Kidney (tissue), 14 donors: Measurements from ENCODE around the gene OLFML2B. TPM values are rescaled to one million over a fixed set of nuclear protein-coding genes. Genes with fewer than 3 reads are reported as not detected.

Experiments used
- DNase-seq, 5 donors: peaks; one replicate each; pipeline ENCODE4 v3.0.0-alpha.2; 2013 to 2020
- FAIRE-seq: peaks from 2 replicates; lab custom pipeline; 2012; peaks lifted over from hg19 to GRCh38; lab: Jason Lieb, UNC
- H3K27ac ChIP-seq, 2 donors: one replicate each; pipeline ENCODE4 v1.7.0; 2013; ENCODE audit warnings: low read depth in 2 of 2, low read length in 2 of 2, inconsistent platforms in 1 of 2
- H3K27me3 ChIP-seq: one replicate; pipeline ENCODE4 v1.7.1; 2013; ENCODE audit warnings: low read length, inconsistent platforms; ENCODE audit not compliant: control insufficient read depth, insufficient read depth
- H3K36me3 ChIP-seq, 3 donors: one replicate each; pipeline versions ENCODE4 v1.7.0 to v1.7.1; 2013; ENCODE audit warnings: low read length in 3 of 3, control low read depth in 1 of 3, inconsistent platforms in 1 of 3; ENCODE audit not compliant: insufficient read depth in 3 of 3, control insufficient read depth in 2 of 3
- H3K4me1 ChIP-seq, 3 donors: one replicate each; pipeline versions ENCODE4 v1.7.0 to v1.7.1; 2013; ENCODE audit warnings: low read length in 3 of 3, inconsistent platforms in 1 of 3, low read depth in 1 of 3; ENCODE audit not compliant: control insufficient read depth in 2 of 3, insufficient read depth in 2 of 3
- H3K4me3 ChIP-seq, 3 donors: one replicate each; pipeline versions ENCODE4 v1.7.0 to v1.8.1; 2013; ENCODE audit warnings: low read length in 3 of 3, control low read depth in 1 of 3, inconsistent platforms in 1 of 3
- H3K9ac ChIP-seq, 3 donors: one replicate each; pipeline versions ENCODE4 v1.7.0 to v1.7.1; 2013; ENCODE audit warnings: low read length in 3 of 3, control low read depth in 1 of 3, inconsistent platforms in 1 of 3
- H3K9me3 ChIP-seq, 3 donors: one replicate each; pipeline versions ENCODE4 v1.7.0 to v1.7.1; 2013; ENCODE audit warnings: low read length in 3 of 3, control low read depth in 1 of 3, inconsistent platforms in 1 of 3; ENCODE audit not compliant: control insufficient read depth in 2 of 3, insufficient read depth in 1 of 3
- intact Hi-C: fragments of 100-400 bp; cut with DNase I; formaldehyde crosslinking; loops from one replicate; pipeline ENCODE4 v1.11.1; 2022
- polyA plus RNA-seq: library from polyadenylated mRNA; stranded (reverse); fragments of 350-450 nt; fragmentation: Illumina TruSeq; extraction: RNeasy Lipid Tissue Mini Kit (QIAGEN cat#74804); gene quantifications from one replicate; pipeline ENCODE4 v1.2.3, GENCODE V29; 2014; ENCODE audit warnings: low read depth, low replicate concordance; ENCODE audit not compliant: insufficient read depth
- total RNA-seq: library from RNA; stranded (reverse); fragmentation: NEBNext Ultra II Directional; extraction: Animal tissue kit (Norgen Biotek cat#: 25700); gene quantifications from one replicate; pipeline ENCODE4 v1.2.1, GENCODE V29; 2021
- TF ChIP-seq, protein P1 (sequence below): IDR thresholded peaks from 3 replicates; pipeline ENCODE4 v1.5.1; 2012; ENCODE audit warnings: mild to moderate bottlenecking, moderate library complexity, borderline replicate concordance; ENCODE audit not compliant: insufficient read depth; ENCODE audit errors: extremely low read depth
- donor health status: control.
- donor health status: control.
- donor health status: control.
- donor health status: control.
- donor health status: control.
- donor health status: DM: yes; HTN: yes; CAD: no.
- donor health status: Normal renal cell carcinoma (clear cell type).

The OLFML2B gene
- total and polyA plus RNA-seq, 2 donors from 2014 or later: 2.9 to 6.7 TPM

DNA sequence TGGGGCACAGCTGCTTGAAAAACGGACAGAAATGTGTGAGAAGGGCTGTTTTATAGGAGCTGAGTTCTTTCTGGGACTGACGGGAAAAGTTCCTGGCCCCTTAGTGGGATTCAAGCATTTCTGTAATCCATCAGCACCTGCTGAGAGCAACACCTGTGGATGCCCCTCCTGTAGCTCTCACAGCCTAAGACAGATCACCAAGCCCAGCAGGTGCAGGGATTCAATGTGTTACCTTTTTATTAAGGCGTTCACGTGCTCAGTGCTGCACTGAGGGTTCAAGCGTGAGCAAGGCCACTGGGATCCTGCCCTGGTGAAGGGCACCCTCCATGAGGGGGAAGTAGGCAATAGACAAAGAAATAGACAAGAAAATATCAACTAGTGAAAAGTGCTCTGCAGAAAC, 14.9 kb downstream of the OLFML2B start:
- TF ChIP-seq, protein P1, sequence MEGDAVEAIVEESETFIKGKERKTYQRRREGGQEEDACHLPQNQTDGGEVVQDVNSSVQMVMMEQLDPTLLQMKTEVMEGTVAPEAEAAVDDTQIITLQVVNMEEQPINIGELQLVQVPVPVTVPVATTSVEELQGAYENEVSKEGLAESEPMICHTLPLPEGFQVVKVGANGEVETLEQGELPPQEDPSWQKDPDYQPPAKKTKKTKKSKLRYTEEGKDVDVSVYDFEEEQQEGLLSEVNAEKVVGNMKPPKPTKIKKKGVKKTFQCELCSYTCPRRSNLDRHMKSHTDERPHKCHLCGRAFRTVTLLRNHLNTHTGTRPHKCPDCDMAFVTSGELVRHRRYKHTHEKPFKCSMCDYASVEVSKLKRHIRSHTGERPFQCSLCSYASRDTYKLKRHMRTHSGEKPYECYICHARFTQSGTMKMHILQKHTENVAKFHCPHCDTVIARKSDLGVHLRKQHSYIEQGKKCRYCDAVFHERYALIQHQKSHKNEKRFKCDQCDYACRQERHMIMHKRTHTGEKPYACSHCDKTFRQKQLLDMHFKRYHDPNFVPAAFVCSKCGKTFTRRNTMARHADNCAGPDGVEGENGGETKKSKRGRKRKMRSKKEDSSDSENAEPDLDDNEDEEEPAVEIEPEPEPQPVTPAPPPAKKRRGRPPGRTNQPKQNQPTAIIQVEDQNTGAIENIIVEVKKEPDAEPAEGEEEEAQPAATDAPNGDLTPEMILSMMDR: no peak
- intact Hi-C loops: no loop called here
- Histone ChIP-seq H3K27ac (no peak overlapping the region), H3K9me3 (no peaks in the 10 kb centered on the region), H3K4me1 (no peaks in the 10 kb centered on the region), H3K36me3 (no peaks in the 10 kb centered on the region), H3K27me3 (no peaks in the 10 kb centered on the region), H3K9ac (no peak overlapping the region), H3K4me3 (no peak overlapping the region)
- FAIRE-seq: no peak
- DNase-seq: no peak

DNA sequence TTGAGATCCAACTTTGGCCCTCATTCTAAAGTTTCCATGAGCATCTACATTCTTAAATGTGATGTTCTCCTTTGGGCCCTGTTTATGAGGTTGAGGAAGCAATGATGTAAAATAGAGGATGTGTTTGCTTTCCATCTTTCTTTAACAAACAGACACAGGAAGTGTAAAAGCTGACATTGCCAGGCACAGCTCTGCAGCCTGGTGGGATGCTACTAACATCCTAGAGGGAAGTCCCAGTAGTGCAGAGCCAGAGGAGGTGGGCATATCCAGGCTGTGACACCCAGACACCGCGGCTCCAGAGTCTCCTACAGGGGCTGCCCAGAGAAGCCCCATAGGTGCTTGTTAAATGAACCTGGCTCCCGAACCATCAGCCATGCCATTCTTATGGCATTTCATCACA, 16.2 kb downstream of the OLFML2B start:
- intact Hi-C loops: no loop called here
- TF ChIP-seq, protein P1: no peak
- no peaks in the 10 kb centered on the region for H3K9me3 ChIP-seq
- no peak overlapping the region for H3K9ac ChIP-seq
- FAIRE-seq (no peak), DNase-seq (no peak)
- H3K4me3 ChIP-seq: no peak overlapping the region
- H3K4me1 ChIP-seq: no peaks in the 10 kb centered on the region
- H3K36me3 ChIP-seq: no peaks in the 10 kb centered on the region
- no peaks in the 10 kb centered on the region for H3K27me3 ChIP-seq
- H3K27ac ChIP-seq: no peak overlapping the region

DNA sequence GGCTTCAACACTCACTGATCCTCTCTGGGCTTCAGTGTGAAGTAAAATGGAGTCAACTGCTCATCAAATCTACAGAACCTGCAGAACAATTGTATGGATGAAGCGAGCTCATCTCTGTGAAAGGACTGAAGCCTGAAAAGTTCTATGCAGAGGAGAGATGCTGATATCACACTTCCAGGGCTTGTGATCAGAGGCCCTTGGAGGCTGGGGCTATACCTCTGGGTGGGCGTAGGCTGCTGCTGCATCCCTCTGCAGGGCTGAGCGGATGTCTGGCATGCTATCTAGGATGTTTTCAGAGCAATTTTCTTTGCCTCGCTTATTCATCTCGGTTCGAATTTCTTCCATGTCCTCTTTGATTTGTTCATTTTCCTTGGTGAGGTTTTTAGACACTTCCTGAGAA, 17.6 kb downstream of the OLFML2B start:
- Histone ChIP-seq H3K9ac (no peak overlapping the region), H3K4me3 (no peak overlapping the region), H3K27me3 (no peaks in the 10 kb centered on the region), H3K36me3 (no peaks in the 10 kb centered on the region), H3K4me1 (no peaks in the 10 kb centered on the region), H3K9me3 (no peaks in the 10 kb centered on the region), H3K27ac (no peak overlapping the region)
- intact Hi-C loops: no loop called here
- DNase-seq: no peak
- TF ChIP-seq, protein P1: no peak
- FAIRE-seq: no peak

DNA sequence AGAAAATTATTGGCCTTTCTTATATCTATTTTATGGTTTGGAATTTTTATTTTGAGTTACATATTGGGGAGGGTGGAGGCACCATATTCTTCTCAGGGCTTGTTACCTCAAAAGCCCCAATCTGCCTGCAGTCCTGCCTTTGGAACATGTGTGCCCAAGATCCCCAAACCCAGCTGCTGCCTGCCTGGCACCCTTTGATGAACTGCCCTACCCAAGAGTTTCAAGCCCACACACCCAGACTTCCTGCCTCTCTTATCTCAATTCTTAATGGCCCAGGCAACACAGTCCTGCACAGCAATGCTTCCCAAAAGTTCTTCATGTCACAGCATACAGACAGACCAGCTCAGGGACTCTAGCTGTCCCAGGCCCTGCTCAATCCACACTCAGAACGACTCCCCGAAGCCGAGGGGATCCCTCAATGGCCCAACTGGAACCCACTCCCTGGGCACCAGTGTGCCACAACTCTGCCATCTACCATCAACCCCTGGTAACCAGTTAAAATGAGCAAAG, 19.2 kb downstream of the OLFML2B start:
- Histone ChIP-seq H3K36me3 (no peaks in the 10 kb centered on the region), H3K9ac (no peak overlapping the region), H3K4me1 (no peaks in the 10 kb centered on the region), H3K27me3 (no peaks in the 10 kb centered on the region), H3K27ac (no peak overlapping the region), H3K4me3 (no peak overlapping the region), H3K9me3 (no peaks in the 10 kb centered on the region)
- FAIRE-seq (no peak), DNase-seq (no peak)
- TF ChIP-seq, protein P1: no peak
- intact Hi-C loops: no loop called here
